ENCODE data around the gene ACTR3. TPM values are rescaled to one million over a fixed set of nuclear protein-coding genes. Genes with fewer than 3 reads are reported as not detected.

Gene ACTR3
- total and polyA plus RNA-seq, 10 of the 15 experiments (the other 5 are each of a cell fraction or from before 2014, with no cell fraction given) = 79.1 to 616 (median 471) TPM

DNA sequence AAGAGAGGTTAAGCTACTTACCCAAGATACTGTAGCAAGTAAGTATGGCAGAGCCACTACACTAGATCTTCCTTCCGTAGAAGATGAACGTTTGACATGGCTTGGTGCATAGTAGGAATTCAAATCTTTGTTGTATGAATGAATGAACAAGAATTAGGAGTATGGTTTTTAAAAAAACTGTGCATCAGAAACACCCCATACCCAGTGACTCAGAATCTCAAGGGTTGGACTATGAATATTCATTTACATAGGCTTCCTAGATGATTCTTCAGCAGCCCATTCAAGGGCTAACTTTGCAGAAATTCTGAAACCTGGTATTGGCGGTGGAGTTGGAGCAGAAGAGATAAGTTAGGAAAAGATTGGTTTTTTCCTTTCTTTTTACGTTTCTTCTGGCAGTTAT lies 5.4 kb downstream of the ACTR3 start (continued):
- TF ChIP-seq FOXM1 (IDR thresholded peaks at IDR 0.05; ENCODE audit: low read depth, low read length) = 0 out of 2 replicates have a peak, but pooled peaks have one; percentile 5

DNA sequence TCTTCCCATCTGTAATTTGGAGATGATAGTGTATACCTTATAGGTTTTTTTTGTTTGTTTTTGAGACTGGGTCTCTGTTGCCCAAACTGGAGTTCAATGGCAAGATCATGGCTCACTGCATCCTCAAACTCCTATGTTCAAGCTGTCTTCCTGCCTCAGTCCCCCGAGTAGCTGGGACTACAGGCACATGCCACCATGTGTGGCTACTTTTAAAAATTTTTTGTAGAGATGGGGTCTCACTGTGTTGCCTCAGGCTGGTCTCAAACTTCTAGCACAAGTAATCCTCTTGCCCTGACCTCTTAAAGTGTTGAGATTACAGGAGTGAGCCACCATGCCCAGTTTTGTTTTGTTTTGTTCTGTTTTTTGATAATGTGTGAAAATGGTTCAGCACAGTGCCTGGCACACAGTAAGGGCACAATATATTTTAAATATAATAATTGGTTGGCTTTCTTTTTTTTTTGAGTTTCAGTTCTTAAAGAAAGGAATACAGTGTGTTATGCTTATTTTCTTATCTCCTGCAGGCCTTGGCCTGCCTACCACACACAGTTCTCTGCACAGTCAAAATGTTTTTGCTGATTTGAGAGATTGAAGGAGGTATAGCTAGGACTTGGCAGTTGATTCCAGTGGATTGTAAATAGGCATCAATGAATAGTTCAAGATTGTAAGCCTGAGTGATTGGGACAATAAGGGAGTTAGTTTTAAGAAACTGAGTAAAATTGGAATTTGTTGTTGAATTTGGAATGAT lies 6.1 kb downstream of the ACTR3 start:
- H3K4me1 ChIP-seq (ENCODE audit: control insufficient read depth, insufficient read depth, low read length) = peaks cover 22% of the 10 kb centered on the region
- RAD21 ChIA-PET (ENCODE audit: unreplicated experiment) = interaction anchor here (0.7 to 5.1 kb wide), 13 partner anchors 8 to 172 kb away, joined by 3 to 24 read pairs (median 4); partner anchors contain the start of gene SLC35F5
- WGBS (ENCODE audit: insufficient coverage, insufficient replicate concordance, low lambda C conversion rate, missing lambda C conversion rate) = 0% methylated on average over 1 of the region's 1 CpG
- peaks cover 99% of the 10 kb centered on the region for H3K79me2 ChIP-seq (ENCODE audit: control insufficient read depth, insufficient read depth, low read length)
- DNase-seq (ENCODE audit: low read depth, low spot score) (no peak), FAIRE-seq (no peak), ATAC-seq (peak; percentile 48)
- no TSS peak for BruUV-seq (replicated peaks)
- peaks cover 3% of the 10 kb centered on the region; the same call in 1 of the 2 replicates for H4K20me1 ChIP-seq (ENCODE audit: control insufficient read depth, insufficient read depth)
- in situ Hi-C loops (cut with MboI) = no loop called here
- H2AFZ ChIP-seq (ENCODE audit: control insufficient read depth, low read depth, low read length) = no peak overlapping the region
- H3K9me3 ChIP-seq (replicated peaks; ENCODE audit: control insufficient read depth, insufficient read depth, low read length) = no peaks in the 10 kb centered on the region; the same call in 2 of the 3 replicates
- peaks cover 0 to 3% of the 10 kb centered on the region in 2 experiments; a peak in 1 of 4 replicates for H3K36me3 ChIP-seq (ENCODE audit: control insufficient read depth in 2 of 2, insufficient read depth in 2 of 2, low read length in 1 of 2)
- H3K27ac ChIP-seq (ENCODE audit: control insufficient read depth, insufficient read depth) = no peak overlapping the region; the same call in 1 of the 2 replicates
- SMC1A ChIA-PET (ENCODE audit: uncharacterized antibody, unreplicated experiment) = interaction anchor here (0.8 to 11.1 kb wide), 13 partner anchors 8 to 139 kb away, joined by 3 to 189 read pairs (median 5); partner anchors contain the start of gene SLC35F5
- intact Hi-C loops (cut with micrococcal nuclease; ENCODE audit: unreplicated experiment) = loop anchor here (2.0 kb wide), 1 partner anchor 15 kb away; no protein-coding TSS in a partner anchor
- H3K4me3 ChIP-seq = peak overlapping the region; percentile 89
- POLR2A ChIA-PET = interaction anchor here (1.0 to 6.5 kb wide), 6 partner anchors 8 to 36 kb away, joined by 3 to 80 read pairs (median 4); no protein-coding TSS in a partner anchor
- no peaks in the 10 kb centered on the region for H3K27me3 ChIP-seq (replicated peaks in 1 of 2; ENCODE audit: control insufficient read depth in 2 of 2, insufficient read depth in 2 of 2, low read length in 1 of 2)
- CTCF ChIA-PET = interaction anchor here (0.6 to 8.1 kb wide), 8 partner anchors 8 to 519 kb away, joined by 3 to 59 read pairs (median 6); partner anchors contain the start of genes ACTR3 and SLC35F5
- H3K4me2 ChIP-seq (ENCODE audit: control insufficient read depth, insufficient read depth) = peak overlapping the region; percentile 86
- H3K9ac ChIP-seq (ENCODE audit: control insufficient read depth, insufficient read depth, low read length) = no peak overlapping the region
- TF ChIP-seq ZBED1 (IDR thresholded peaks at IDR 0.05; ENCODE audit: borderline replicate concordance) = no peak
- TF ChIP-seq, protein P1, sequence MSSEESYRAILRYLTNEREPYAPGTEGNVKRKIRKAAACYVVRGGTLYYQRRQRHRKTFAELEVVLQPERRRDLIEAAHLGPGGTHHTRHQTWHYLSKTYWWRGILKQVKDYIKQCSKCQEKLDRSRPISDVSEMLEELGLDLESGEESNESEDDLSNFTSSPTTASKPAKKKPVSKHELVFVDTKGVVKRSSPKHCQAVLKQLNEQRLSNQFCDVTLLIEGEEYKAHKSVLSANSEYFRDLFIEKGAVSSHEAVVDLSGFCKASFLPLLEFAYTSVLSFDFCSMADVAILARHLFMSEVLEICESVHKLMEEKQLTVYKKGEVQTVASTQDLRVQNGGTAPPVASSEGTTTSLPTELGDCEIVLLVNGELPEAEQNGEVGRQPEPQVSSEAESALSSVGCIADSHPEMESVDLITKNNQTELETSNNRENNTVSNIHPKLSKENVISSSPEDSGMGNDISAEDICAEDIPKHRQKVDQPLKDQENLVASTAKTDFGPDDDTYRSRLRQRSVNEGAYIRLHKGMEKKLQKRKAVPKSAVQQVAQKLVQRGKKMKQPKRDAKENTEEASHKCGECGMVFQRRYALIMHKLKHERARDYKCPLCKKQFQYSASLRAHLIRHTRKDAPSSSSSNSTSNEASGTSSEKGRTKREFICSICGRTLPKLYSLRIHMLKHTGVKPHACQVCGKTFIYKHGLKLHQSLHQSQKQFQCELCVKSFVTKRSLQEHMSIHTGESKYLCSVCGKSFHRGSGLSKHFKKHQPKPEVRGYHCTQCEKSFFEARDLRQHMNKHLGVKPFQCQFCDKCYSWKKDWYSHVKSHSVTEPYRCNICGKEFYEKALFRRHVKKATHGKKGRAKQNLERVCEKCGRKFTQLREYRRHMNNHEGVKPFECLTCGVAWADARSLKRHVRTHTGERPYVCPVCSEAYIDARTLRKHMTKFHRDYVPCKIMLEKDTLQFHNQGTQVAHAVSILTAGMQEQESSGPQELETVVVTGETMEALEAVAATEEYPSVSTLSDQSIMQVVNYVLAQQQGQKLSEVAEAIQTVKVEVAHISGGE (CRISPR knock-in tag; IDR thresholded peaks at IDR 0.05) = no peak
- TF ChIP-seq STAT1 (conservative IDR thresholded peaks at IDR 0.05) = no peak
- TF ChIP-seq IRF4 (IDR thresholded peaks at IDR 0.05; ENCODE audit: low read depth, low read length) = no peak
- TF ChIP-seq, protein P2, sequence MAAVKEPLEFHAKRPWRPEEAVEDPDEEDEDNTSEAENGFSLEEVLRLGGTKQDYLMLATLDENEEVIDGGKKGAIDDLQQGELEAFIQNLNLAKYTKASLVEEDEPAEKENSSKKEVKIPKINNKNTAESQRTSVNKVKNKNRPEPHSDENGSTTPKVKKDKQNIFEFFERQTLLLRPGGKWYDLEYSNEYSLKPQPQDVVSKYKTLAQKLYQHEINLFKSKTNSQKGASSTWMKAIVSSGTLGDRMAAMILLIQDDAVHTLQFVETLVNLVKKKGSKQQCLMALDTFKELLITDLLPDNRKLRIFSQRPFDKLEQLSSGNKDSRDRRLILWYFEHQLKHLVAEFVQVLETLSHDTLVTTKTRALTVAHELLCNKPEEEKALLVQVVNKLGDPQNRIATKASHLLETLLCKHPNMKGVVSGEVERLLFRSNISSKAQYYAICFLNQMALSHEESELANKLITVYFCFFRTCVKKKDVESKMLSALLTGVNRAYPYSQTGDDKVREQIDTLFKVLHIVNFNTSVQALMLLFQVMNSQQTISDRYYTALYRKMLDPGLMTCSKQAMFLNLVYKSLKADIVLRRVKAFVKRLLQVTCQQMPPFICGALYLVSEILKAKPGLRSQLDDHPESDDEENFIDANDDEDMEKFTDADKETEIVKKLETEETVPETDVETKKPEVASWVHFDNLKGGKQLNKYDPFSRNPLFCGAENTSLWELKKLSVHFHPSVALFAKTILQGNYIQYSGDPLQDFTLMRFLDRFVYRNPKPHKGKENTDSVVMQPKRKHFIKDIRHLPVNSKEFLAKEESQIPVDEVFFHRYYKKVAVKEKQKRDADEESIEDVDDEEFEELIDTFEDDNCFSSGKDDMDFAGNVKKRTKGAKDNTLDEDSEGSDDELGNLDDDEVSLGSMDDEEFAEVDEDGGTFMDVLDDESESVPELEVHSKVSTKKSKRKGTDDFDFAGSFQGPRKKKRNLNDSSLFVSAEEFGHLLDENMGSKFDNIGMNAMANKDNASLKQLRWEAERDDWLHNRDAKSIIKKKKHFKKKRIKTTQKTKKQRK (IDR thresholded peaks at IDR 0.05; ENCODE audit: low read depth, low read length) = no peak
- TF ChIP-seq CHD1 (IDR thresholded peaks at IDR 0.05; ENCODE audit: low read depth, low read length) = no peak
- no peak for TF ChIP-seq ZNF207 (IDR thresholded peaks at IDR 0.05; ENCODE audit: borderline replicate concordance)
- TF ChIP-seq PML (IDR thresholded peaks at IDR 0.05; ENCODE audit: low read length) = no peak
- TF ChIP-seq NBN (IDR thresholded peaks at IDR 0.05) = no peak
- TF ChIP-seq ATF7 (IDR thresholded peaks at IDR 0.05; ENCODE audit: low read depth) = no peak
- no peak for TF ChIP-seq SRF (IDR thresholded peaks at IDR 0.05; ENCODE audit: low read depth in 2 of 2, low read length in 2 of 2)
- no peak for TF ChIP-seq KDM1A (IDR thresholded peaks at IDR 0.05; ENCODE audit: borderline replicate concordance)
- TF ChIP-seq EZH2 (IDR thresholded peaks at IDR 0.05; ENCODE audit: borderline replicate concordance, control insufficient read depth, low read depth, low read length) = no peak
- TF ChIP-seq YBX1 (IDR thresholded peaks at IDR 0.05) = no peak
- TF ChIP-seq POLR2AphosphoS2 (IDR thresholded peaks at IDR 0.05; ENCODE audit: low read depth, low read length) = no peak
